Hypothalamus (tissue), 51 donors: ENCODE data around the gene ACAN.
A peak's percentile ranks its signal among the peaks of the same experiment; 100 is the strongest.

Experiments
- DNase-seq, 51 donors: peaks; one replicate each; lab custom pipeline; 2025; lab: John Stamatoyannopoulos, UW

The ACAN gene

GRCh38 chr15:88803241-88803919 lies at the start of gene ACAN:
Gene ACAN, plus strand, starts transcription at chr15:88803436. Its CDS starts 32,771 bp downstream, at chr15:88836207.
- DNase-seq = peak in 3 of 51 donors; percentile 5 to 8 (median 7)

GRCh38 chr15:88756521-88756920 lies 46.7 kb upstream of the ACAN start:
- DNase-seq = no peak

DNA sequence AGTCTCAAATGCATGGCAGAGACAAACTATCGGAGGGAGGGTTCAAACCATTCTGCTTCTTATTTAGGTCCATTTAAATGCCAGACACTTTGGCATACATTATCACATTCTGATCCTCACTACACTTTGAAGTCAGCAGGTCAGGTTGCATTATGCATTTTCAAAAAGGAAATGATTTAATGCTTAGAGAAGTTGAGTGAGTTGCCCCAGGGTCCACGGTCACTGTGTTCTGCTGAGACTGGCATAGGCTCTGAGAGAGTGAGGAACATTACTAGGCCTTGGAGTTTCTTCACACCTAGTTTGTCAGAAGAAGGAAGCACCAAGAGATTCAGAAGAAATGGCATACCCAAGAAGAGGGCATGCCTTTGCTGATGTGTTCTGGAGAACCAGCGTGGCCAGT lies 46.3 kb upstream of the ACAN start:
- no peak for DNase-seq

DNA sequence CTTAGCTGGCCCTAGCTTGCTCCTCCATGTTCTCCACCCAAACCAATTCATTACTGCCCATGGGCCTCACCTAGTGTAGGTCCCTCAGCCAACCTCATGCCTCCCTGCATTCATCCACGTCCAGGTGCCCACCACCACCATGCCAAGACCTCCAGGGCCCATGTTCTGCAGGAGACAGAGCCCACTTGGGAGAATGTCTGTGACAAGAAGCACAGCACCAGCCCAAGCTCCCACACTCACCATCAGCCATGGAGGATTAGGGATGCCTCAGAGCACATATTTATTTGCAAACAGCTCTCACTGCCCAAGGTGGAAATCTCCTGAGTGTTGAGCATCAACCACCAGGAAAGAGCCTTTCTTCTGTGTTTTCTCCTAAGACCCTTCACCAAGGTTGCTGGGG lies 43.4 kb upstream of the ACAN start:
- DNase-seq = no peak

- no peak for DNase-seq
Measured at GRCh38 chr15:88764448-88764847, 38.8 kb upstream of the ACAN start.

- DNase-seq = no peak
Measured at GRCh38 chr15:88765212-88765611, 38.0 kb upstream of the ACAN start.

DNA sequence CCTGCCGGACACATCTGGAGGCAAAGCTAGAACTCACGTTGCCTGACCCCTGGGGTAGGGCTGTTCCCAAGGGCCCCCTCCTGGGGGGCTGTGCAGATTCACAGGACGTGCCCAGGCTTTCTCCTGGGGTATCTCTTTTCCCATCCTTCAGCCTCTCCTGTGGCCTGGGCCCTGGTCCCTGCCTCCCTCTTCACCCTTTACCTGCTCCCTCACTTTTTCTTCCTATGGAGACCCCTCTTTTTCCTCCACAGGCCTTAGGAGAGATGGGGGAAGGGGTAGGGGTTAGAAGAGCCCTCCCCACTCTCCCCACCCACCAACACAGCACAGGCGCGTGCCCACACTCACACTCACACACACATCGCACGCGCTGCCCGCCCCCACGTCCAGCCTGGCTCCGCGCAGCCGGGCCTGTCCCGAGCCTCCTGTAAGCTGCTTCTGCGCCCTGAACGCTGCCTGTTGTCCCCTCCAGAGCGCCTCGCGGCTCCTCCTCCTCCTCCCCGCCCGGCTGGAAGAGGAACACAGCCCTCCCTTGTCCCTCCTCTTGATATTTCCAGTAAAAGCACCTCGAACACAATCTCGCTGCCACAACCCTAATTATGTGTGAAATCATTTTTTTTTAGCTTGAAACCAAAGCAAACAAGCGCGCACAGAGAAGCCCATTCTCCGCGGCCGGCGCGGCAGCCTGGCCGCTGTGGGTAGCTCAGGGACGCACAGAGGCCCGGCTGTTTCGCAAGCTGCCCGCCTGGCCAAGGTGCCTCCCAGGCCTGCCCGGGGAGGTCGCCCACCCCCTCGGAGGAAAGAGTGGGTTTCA lies 33.9 kb upstream of the ACAN start:
- peak in 24 of 51 donors; percentile 3 to 37 (median 20) for DNase-seq

- no peak for DNase-seq
Measured at GRCh38 chr15:88775776-88776175, 27.5 kb upstream of the ACAN start.

GRCh38 chr15:88776646-88777045 lies 26.6 kb upstream of the ACAN start:
- peak in 26 of 51 donors; percentile 4 to 65 (median 33) for DNase-seq

- DNase-seq = no peak
Measured at GRCh38 chr15:88779944-88780343, 23.3 kb upstream of the ACAN start.

DNA sequence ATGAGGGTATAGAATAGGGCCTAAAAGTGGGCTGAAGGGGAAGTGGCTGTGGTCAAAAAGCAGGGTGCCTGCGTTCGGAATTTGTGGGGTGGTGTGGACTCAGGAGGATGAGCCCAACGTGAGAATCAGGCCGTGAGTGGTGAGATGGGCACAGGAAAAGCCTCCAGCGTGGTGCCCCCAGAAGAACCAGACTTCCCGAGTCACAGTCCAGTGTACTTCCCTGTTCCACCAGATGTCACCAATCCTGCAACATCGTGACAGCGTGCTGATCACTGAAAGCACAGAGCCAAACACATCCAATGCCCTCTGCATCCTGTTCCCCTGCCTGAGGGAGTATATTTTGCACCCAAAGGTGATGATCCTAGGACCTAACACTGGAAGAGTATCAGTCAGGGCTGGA lies 20.8 kb upstream of the ACAN start:
- no peak for DNase-seq

- no peak for DNase-seq
Measured at GRCh38 chr15:88785217-88785616, 18.0 kb upstream of the ACAN start.

DNA sequence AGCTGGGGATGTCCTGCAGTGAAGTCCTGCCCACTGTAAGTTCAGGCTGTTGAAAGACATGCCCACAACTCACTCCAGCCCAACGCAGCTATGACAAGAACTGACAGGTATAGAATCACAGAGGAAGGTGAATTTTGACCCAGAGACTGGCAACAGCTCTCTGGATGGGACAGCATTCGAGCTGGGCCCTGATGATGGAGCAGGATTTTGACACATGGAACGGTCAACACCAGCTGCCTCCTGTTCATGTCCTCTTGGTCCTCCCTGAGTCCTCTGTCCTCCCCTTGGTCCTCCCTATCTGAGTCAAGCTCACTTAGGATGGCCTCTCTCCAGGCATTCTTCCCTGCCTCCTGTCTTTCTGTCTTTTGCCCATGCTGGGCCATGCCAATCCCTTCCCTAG lies 15.2 kb upstream of the ACAN start:
- no peak for DNase-seq

DNA sequence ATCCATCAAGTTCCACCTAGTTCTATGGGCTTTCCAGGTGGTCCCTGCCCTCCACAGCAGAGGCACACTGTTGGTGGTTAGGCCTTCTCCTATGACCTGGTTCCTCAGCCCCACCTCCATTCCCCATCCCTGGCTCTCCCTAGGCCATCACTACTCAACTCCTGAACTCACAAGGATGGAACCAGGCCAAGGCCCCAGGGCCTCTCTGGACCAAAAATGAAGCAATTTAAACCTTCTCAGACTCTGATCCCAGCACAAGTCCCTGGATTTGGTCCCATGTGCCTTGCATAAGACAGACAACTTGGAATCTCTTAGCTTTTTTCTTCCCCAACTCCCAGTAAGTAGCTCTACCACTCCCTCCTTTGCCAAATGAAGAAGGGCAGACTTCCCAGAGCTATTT lies 14.4 kb upstream of the ACAN start:
- DNase-seq = no peak

- DNase-seq = no peak
Measured at GRCh38 chr15:88790486-88790885, 12.8 kb upstream of the ACAN start.

- DNase-seq = no peak
Measured at GRCh38 chr15:88791637-88792036, 11.6 kb upstream of the ACAN start.

GRCh38 chr15:88792342-88793282 lies 10.6 kb upstream of the ACAN start:
- DNase-seq = no peak

GRCh38 chr15:88794001-88794400 lies 9.2 kb upstream of the ACAN start:
- DNase-seq = no peak

- no peak for DNase-seq
Measured at GRCh38 chr15:88797663-88798339, 5.4 kb upstream of the ACAN start.

DNA sequence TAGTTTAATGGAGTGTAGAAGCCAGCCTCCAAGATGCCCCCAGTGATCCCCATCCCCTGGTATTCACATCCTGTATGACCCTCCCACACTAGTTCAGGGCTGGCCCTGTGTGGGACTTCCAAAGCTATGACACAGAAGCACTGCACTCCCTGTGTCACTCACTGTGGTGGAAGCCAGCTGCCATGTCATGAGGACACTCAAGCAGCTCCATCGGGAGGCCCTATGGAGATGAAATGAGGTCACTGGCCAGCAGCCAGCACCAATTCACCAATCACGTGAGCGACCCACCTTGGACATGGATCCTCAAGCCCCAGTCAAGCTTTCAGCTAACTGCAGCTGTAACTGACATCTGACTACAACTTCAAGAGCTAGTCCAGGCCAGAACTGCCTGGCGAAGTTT lies 3.9 kb upstream of the ACAN start:
- DNase-seq = no peak
